Bronchus fibroblast of lung (primary cell): ENCODE data around the gene TAF6. TPM values are rescaled to one million over a fixed set of nuclear protein-coding genes. Genes with fewer than 3 reads are reported as not detected.

Experiments used
- total RNA-seq: library from RNA; depleted of rRNA; stranded (reverse); fragments of >200 nt; gene quantifications from 2 replicates; pipeline ENCODE4 v1.2.3, GENCODE V29; 2015

Gene TAF6
- 81.9 and 83.6 TPM in 2 replicates for total RNA-seq

DNA sequence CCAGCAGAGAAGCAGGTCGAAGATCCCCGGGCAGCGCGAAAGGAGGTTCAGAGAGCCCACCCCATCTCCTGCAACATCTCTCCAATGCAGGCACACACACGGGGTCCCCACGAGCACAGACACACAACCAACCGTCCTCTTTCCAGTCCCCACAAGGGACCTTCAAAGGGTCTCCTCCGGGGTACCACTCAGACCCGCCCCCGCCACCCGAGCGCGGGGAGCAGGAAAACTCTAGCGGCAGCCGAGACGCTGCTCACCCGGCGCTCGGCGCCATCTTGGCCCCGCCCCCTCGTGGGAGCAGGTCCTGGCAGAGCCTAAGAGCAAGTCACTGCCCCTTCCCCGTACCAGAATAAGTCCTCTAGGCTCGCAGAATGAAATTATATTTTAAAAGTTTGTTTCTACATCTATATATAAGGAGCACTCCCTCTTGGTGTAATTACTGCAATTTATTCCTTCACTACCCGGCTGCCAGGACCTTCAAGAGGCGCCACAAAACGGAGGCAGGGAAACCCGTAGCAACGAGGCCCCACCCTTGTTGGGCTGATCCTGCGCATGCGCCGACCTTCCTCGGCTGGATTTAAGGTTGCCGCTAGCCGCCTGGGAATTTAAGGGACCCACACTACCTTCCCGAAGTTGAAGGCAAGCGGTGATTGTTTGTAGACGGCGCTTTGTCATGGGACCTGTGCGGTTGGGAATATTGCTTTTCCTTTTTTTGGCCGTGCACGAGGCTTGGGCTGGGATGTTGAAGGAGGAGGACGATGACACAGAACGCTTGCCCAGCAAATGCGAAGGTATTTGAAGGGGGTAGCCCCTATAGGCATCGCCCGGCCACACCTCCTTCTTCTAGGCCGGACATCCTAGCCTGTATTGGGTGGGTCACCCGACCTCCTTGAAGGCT is at the start of gene TAF6, which contains the start of gene CNPY4:
TAF6 (minus strand) TSS at position 287 of the 898 bp plus-strand sequence. CDS start 5,149 bp downstream, outside the sequence.
CNPY4 (plus strand) TSS at position 563 of the 898 bp plus-strand sequence; CDS start at position 674, 111 bp downstream.

DNA sequence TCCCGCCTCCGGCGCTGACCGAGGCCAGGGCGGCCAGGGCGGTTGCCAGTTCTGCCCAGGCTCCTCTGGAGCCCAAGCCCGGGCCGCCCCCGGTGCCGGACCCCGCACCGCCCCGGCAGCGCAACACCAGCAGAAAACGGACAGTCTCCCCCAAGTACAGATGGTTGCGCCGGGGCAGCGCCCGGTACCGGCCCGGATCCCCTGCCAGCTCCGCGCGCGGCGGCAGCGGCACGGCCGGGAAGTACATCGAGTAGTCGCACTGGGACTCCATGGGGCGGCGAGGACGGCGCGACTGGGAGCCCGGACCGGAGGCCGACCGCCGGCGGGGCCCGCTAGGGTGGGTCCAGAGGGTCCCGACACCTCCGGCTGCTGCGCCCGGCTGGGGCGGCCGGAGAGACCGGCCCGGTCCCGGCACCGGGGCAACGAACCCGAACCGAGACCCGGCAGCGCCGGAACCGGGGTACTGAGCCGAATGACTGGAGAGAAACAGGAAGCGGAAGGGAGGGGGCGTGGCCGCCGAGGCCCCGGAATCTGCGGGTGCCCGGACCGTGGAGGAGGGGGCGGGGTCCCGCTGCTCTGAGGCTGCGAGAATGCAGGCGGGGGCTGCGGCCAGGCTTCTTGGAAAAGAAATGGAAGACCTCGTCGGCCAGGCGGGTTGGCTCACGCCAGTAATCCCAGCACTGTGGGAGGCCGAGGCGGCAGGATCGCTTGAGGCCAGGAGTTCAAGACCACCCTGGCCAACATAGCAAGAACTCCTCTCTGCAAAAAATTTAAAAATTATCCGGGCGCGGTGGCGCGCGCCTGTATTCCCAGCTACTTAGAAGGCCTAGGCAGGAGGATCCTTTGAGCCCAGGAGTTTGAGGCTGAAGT is 39.3 kb upstream of the TAF6 start, which contains the start of gene TRAPPC14:
TRAPPC14 (minus strand) TSS at position 495 of the 870 bp plus-strand sequence; CDS start at position 271, 224 bp downstream.

DNA sequence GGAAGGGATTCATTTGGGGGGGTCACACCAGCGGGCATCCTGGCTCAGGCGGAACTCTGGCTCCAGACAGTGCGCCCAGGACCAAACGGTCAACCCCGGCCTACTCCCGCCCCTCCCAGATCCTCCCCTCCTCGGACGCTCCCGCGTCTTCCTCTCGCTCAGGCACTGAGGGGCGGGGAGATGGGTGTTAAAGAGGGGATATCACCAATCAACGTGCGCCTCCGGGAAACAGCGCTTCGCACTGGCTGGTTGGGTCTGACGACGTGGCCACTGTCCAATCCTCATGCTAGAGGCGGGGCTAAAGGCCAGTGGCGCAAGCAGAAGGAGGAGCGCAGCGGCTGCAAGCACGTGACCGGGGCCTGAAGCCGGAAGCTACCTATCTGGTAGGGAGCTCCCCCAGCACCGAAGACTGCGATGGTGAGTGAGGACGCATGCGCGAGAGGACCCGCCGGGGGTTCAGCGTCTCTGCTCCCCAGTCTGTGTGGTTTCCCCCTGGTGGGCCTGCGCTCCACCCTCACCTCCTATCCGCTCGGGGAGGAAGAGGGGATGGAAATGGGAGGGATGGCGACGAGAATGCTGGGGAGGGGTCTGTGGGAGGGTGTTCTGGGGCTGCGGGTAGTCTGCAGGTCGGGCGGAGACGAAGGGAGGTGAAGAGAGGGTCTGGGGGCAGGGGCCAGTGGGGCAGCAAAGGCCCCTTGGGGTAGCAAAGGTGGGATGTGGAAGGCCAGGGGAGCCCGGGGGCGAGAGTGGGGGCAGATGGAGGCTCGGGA is 29.6 kb upstream of the TAF6 start, which contains the start of gene LAMTOR4:
LAMTOR4 (plus strand) TSS at position 360 of the 770 bp plus-strand sequence; CDS start at position 415, 55 bp downstream.

DNA sequence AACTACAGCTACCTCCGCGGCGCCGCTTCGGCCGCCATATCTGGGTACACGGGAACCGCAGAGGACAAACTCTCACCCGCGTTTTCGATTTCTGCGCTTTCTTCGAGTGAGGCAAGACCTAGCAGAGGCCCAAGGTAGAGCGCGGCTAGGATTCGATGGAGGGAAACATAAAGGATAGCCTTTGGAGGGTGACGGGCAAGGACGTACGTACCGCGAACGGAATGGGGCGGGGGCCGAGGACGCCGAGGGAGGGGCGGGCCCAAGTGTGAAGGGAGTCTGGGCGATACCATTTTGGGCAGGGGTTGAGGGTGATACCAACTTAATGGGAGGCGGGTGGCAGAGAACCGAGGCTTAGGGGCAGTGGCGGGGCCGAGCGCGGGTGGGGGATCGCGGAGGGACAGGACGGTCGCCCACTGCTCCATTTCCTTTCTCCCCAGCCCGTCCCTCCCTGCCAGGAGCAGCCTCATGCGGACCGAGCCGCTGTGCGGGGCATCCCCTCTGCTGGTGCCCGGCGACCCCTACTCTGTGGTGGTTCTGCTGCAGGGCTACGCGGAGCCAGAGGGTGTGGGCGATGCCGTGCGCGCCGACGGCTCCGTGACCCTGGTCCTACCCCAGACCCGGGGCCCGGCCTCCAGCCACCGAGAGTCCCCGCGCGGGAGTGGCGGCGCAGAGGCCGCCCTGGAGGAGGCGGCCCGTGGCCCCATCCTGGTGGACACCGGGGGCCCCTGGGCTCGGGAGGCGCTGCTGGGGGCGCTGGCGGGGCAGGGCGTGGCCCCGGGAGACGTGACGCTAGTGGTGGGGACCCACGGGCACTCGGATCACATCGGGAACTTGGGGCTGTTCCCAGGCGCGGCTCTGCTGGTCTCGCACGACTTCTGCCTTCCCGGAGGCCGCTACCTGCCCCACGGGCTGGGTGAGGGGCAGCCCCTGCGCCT is 8.0 kb upstream of the TAF6 start, which contains the start of gene MBLAC1:
MBLAC1 (plus strand) TSS at position 37 of the 935 bp plus-strand sequence; CDS start at position 466, 429 bp downstream.

DNA sequence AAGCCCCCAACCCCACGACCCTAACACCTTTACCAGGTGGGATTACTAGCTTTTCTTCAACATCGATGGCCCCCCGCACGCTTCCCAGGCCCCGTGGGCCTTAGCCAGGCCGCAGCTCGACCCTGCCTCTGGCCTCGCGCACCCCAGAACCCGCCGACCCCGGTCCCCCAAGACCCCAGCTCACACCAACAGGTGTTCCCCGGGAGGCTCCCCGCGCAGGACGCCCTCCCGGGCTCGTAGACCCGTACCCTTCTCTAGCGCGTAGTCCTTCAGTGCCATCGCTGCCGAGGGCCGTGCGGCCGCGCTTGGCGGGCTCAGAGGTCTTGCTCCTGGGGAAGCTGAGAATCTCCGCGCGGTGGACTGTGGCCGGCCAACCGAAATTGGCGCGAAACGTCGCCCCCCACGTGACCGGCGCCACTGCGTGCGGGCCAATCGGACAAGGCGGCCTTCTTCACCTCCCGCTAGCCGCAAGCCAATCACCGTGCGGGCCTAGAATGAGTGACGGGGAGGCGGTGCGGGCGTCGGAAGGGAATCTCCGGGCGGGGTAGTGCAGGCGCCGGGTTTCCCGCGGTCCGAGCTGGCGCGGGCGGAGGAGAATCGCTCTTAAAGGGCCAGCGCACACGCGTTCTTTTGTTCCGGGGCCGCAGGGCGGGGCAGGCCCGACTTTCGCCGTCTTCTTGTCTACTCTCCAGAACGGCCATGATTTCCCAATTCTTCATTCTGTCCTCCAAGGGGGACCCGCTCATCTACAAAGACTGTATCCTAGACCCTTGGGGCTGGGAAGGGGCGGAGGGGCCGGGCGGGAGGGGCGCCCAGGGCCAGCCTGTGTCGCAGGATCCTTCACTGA is 17.9 kb downstream of the TAF6 start, which contains the start of the genes AP4M1 and MCM7:
AP4M1 (plus strand) TSS at position 628 of the 847 bp plus-strand sequence; CDS start at position 700, 72 bp downstream.
MCM7 (minus strand) TSS at position 382 of the 847 bp plus-strand sequence; CDS start at position 279, 103 bp downstream.

DNA sequence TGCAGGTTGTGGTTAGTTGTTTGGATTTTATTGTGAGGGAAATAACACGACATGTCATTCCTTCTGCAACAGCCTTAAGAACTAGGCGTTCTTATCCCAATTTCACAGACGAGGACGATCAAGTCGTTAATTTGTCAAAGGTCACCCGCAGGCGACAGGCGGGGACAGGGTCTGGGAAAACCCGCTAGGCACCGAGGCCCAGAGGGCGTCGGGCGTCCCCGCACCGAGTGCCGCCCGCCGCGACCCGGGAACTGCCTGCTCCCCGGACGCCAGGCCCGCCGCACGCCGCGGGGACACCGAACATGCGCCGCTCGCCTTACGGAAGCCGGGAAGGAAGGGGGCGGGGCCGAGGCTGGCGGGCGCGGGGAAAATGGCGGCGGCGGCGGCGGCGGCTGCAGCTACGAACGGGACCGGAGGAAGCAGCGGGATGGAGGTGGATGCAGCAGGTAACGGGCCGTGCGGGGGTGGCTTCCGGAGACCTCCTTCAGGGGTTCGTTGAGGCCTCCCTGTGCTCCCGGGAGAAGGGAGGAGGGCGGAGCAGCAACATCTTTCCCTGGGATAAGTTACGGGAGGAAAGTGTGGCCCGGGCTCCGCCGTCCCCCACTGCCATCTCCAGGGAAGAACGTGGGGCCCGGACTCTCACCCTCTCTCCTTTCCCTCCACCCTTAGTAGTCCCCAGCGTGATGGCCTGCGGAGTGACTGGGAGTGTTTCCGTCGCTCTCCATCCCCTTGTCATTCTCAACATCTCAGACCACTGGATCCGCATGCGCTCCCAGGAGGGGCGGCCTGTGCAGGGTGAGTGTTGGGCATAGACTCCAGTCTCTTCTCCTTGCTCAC is 30.3 kb downstream of the TAF6 start, which contains the start of gene COPS6:
COPS6 (plus strand) TSS at position 349 of the 837 bp plus-strand sequence; CDS start at position 371, 22 bp downstream.

DNA sequence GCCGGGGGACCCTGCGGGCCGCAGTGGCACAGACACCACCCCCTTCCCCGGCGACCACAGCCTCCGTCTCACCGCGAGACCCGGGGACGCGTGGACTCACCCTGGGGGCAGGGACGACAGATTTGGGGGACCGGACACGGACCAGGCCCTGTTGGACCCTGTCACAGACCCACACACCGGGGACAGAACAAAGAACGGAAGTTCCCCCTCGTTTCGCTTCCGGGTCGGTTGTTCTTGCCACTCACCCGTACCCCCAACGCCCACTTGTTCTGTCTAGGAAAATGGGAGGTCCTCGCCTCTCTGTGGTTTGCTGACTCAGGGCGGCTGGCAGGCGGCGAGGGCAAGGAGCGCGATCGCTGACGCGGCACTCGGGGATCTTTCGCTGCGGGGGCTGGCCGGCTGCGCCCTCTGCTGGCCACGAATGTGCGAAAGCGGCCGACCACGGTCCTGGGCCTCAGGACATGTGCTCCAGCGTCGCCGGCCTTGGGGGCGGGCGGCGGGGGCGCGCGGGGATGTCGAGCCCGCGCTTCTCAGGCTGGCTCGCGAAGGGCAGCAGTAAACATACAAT is 37.5 kb downstream of the TAF6 start, which contains the start of gene ZNF3:
ZNF3 (minus strand) TSS at position 189 of the 568 bp plus-strand sequence. CDS start 4,366 bp downstream, outside the sequence.

Other genes with a start within 250 kb of the TAF6 start
- not detected in 2 replicates for gene OR2AE1, start 242.3 kb downstream of the TAF6 start, total RNA-seq
- 14.3 and 15.6 TPM in 2 replicates for gene TRIM4, start 199.8 kb downstream of the TAF6 start, total RNA-seq
- gene GJC3, start 189.7 kb downstream of the TAF6 start, total RNA-seq: not detected in 2 replicates
- under 0.01 TPM in 1 of 2 replicates, not detected in the other for gene AZGP1, start 143.3 kb downstream of the TAF6 start, total RNA-seq
- 10.7 and 11.3 TPM in 2 replicates for gene ZKSCAN1, start 103.8 kb downstream of the TAF6 start, total RNA-seq
- gene ZSCAN21, start 69.6 kb downstream of the TAF6 start, total RNA-seq: 8.2 and 9.9 TPM in 2 replicates
- 15.8 and 16.1 TPM in 2 replicates for gene ZNF3, start 37.6 kb downstream of the TAF6 start, total RNA-seq
- 79.7 and 107 TPM in 2 replicates for gene COPS6, start 30.4 kb downstream of the TAF6 start, total RNA-seq
- gene MCM7, start 18.0 kb downstream of the TAF6 start, total RNA-seq: 204 and 216 TPM in 2 replicates
- 20.0 and 20.2 TPM in 2 replicates for gene AP4M1, start 17.7 kb downstream of the TAF6 start, total RNA-seq
- 16.1 and 18.6 TPM in 2 replicates for gene CNPY4, start 276 bp upstream of the TAF6 start, total RNA-seq
- 3.0 and 3.9 TPM in 2 replicates for gene MBLAC1, start 7.6 kb upstream of the TAF6 start, total RNA-seq
- gene LAMTOR4, start 29.6 kb upstream of the TAF6 start, total RNA-seq: 164 and 193 TPM in 2 replicates
- gene TRAPPC14, start 39.4 kb upstream of the TAF6 start, total RNA-seq: 6.6 and 6.7 TPM in 2 replicates
- gene GAL3ST4, start 49.3 kb upstream of the TAF6 start, total RNA-seq: 4.5 and 4.9 TPM in 2 replicates
- gene GPC2, start 58.0 kb upstream of the TAF6 start, total RNA-seq: 1.8 and 4.9 TPM in 2 replicates
- gene STAG3, start 58.6 kb upstream of the TAF6 start, total RNA-seq: 0.84 and 1.8 TPM in 2 replicates
- not detected in 2 replicates for gene PVRIG, start 100.6 kb upstream of the TAF6 start, total RNA-seq
- not detected in 2 replicates for gene SPDYE3, start 188.3 kb upstream of the TAF6 start, total RNA-seq
- 9.1 and 10.4 TPM in 2 replicates for gene PILRB, start 238.8 kb upstream of the TAF6 start, total RNA-seq